ENCODE data around the gene PPP1R3C. TPM values are rescaled to one million over a fixed set of nuclear protein-coding genes. Genes with fewer than 3 reads are reported as not detected.

The PPP1R3C gene
- polyA plus RNA-seq, 1 donor from 2014 or later, result 0.51 TPM

GRCh38 chr10:91668913-91669312 is 36.0 kb upstream of the PPP1R3C start:
- Histone ChIP-seq H3K4me2 (ENCODE audit: low read length) (no peak overlapping the region), H3K4me3 (ENCODE audit: low read length) (no peak overlapping the region), H3K9me3 (ENCODE audit: low read length) (no peaks in the 10 kb centered on the region), H3K9me2 (ENCODE audit: insufficient read depth, low read length) (no peaks in the 10 kb centered on the region), H3F3A (ENCODE audit: insufficient read depth, low read length, poor library complexity, severe bottlenecking) (no peaks in the 10 kb centered on the region), H3K27me3 (ENCODE audit: insufficient read depth, low read depth, low read length) (no peaks in the 10 kb centered on the region), H4K20me1 (ENCODE audit: insufficient read depth) (no peaks in the 10 kb centered on the region), H3K36me3 (ENCODE audit: insufficient read depth, low read length) (no peaks in the 10 kb centered on the region), H3K27ac (ENCODE audit: low read length) (no peak overlapping the region), H2AFZ (ENCODE audit: low read depth, low read length) (no peak overlapping the region), H3K79me2 (replicated peaks; ENCODE audit: insufficient read depth, low read length) (no peaks in the 10 kb centered on the region), H3K9ac (ENCODE audit: low read length) (no peak overlapping the region)
- TF ChIP-seq EZH2 (IDR thresholded peaks at IDR 0.05; ENCODE audit: borderline replicate concordance, insufficient read depth, low read length, poor library complexity, severe bottlenecking), result no peak
- TF ChIP-seq EP300 (conservative IDR thresholded peaks at IDR 0.05; ENCODE audit: poor library complexity, severe bottlenecking), result no peak
- TF ChIP-seq RAD21 (conservative IDR thresholded peaks at IDR 0.05), result no peak
- no peak for TF ChIP-seq MXI1 (conservative IDR thresholded peaks at IDR 0.05; ENCODE audit: poor library complexity, severe bottlenecking)
- no peak for TF ChIP-seq CTCF (IDR thresholded peaks at IDR 0.05; ENCODE audit: poor library complexity, severe bottlenecking)
- TF ChIP-seq POLR2AphosphoS5 (IDR thresholded peaks at IDR 0.05), result no peak
- TF ChIP-seq SMC3 (conservative IDR thresholded peaks at IDR 0.05; ENCODE audit: poor library complexity), result no peak
- no peak for TF ChIP-seq REST (IDR thresholded peaks at IDR 0.05; ENCODE audit: borderline replicate concordance)
- no peak for TF ChIP-seq TAF1 (IDR thresholded peaks at IDR 0.05; ENCODE audit: low read depth)

- Histone ChIP-seq H3K9me2 (ENCODE audit: insufficient read depth, low read length) (no peaks in the 10 kb centered on the region), H3K36me3 (ENCODE audit: insufficient read depth, low read length) (no peaks in the 10 kb centered on the region), H3K9ac (ENCODE audit: low read length) (no peak overlapping the region), H2AFZ (ENCODE audit: low read depth, low read length) (no peak overlapping the region), H3K79me2 (replicated peaks; ENCODE audit: insufficient read depth, low read length) (no peaks in the 10 kb centered on the region), H3K9me3 (ENCODE audit: low read length) (no peaks in the 10 kb centered on the region), H3K4me3 (ENCODE audit: low read length) (no peak overlapping the region), H3K4me2 (ENCODE audit: low read length) (no peak overlapping the region), H3K27me3 (ENCODE audit: insufficient read depth, low read depth, low read length) (no peaks in the 10 kb centered on the region), H3K27ac (ENCODE audit: low read length) (no peak overlapping the region), H4K20me1 (ENCODE audit: insufficient read depth) (no peaks in the 10 kb centered on the region), H3F3A (ENCODE audit: insufficient read depth, low read length, poor library complexity, severe bottlenecking) (no peaks in the 10 kb centered on the region)
- TF ChIP-seq CTCF (IDR thresholded peaks at IDR 0.05; ENCODE audit: poor library complexity, severe bottlenecking) (no peak), REST (IDR thresholded peaks at IDR 0.05; ENCODE audit: borderline replicate concordance) (no peak), SMC3 (conservative IDR thresholded peaks at IDR 0.05; ENCODE audit: poor library complexity) (no peak), EZH2 (IDR thresholded peaks at IDR 0.05; ENCODE audit: borderline replicate concordance, insufficient read depth, low read length, poor library complexity, severe bottlenecking) (no peak), EP300 (conservative IDR thresholded peaks at IDR 0.05; ENCODE audit: poor library complexity, severe bottlenecking) (no peak), MXI1 (conservative IDR thresholded peaks at IDR 0.05; ENCODE audit: poor library complexity, severe bottlenecking) (no peak), RAD21 (conservative IDR thresholded peaks at IDR 0.05) (no peak), TAF1 (IDR thresholded peaks at IDR 0.05; ENCODE audit: low read depth) (no peak), POLR2AphosphoS5 (IDR thresholded peaks at IDR 0.05) (no peak)
Measured at GRCh38 chr10:91665842-91666241, 33.0 kb upstream of the PPP1R3C start.
